ENCODE measurements around the gene NSA2.

Gene NSA2

GRCh38 chr5:74822288-74822687 lies 55.2 kb downstream of the NSA2 start:
- no peak for DNase-seq

GRCh38 chr5:74829413-74829812 lies 62.4 kb downstream of the NSA2 start:
- no peak for DNase-seq
